ENCODE results near the gene CD59. TPM values are rescaled to one million over a fixed set of nuclear protein-coding genes. Genes with fewer than 3 reads are reported as not detected.

Gene CD59
- total RNA-seq, 2 experiments from 2014 or later = 35.2 to 37.8 TPM

DNA sequence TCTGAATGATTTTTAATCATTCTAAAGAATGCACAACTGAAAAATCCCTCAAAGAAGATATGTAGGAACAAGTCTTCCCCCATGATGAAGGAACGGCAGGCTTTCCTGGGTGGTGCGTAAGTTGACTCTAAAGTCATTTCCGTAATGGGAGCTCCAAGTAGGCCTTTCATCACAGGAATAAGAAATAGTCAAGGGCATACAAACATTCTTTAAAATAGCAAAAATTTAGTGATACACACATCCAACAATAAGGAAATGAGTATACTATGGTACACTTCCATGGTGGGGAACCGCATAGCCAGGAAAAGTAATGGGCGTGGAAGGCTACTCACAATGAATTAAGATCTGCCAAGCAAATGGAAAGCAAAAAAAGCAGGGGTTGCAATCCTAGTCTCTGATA, 10.7 kb downstream of the CD59 start:
- Mint-ChIP-seq H3K36me3 (ENCODE audit: low read depth) (peaks cover 13% of the 10 kb centered on the region), H3K27me3 (no peaks in the 10 kb centered on the region), H3K4me1 (ENCODE audit: low read depth) (peaks cover 42% of the 10 kb centered on the region), H3K4me3 (no peak overlapping the region), H3K9me3 (no peaks in the 10 kb centered on the region), H3K27ac (no peak overlapping the region)
- intact Hi-C loops (cut with DNase I, micrococcal nuclease) = no loop called here
- Histone ChIP-seq H3K4me3 (ENCODE audit: low read length) (no peak overlapping the region), H3K9me3 (ENCODE audit: control insufficient read depth in 1 of 2, insufficient read depth in 1 of 2, low read length in 2 of 2) (no peaks in the 10 kb centered on the region), H3K4me1 (ENCODE audit: insufficient read depth, low read length) (peaks cover 17% of the 10 kb centered on the region), H3K27me3 (ENCODE audit: control insufficient read depth in 1 of 2, insufficient read depth in 2 of 2, low read length in 2 of 2) (no peaks in the 10 kb centered on the region), H3K36me3 (ENCODE audit: insufficient read depth, low read length) (peaks cover 17% of the 10 kb centered on the region), H3K27ac (ENCODE audit: low read depth in 1 of 2, low read length in 2 of 2) (no peak overlapping the region)
- DNase-seq (no peak), ATAC-seq (ENCODE audit: poor library complexity) (no peak)
- ChIA-PET POLR2A (no interaction called here), CTCF (interaction anchor here (0.9 kb wide), 1 partner anchor 10 kb away, joined by 3 read pairs; no protein-coding TSS in a partner anchor)
- TF ChIP-seq, protein P1, sequence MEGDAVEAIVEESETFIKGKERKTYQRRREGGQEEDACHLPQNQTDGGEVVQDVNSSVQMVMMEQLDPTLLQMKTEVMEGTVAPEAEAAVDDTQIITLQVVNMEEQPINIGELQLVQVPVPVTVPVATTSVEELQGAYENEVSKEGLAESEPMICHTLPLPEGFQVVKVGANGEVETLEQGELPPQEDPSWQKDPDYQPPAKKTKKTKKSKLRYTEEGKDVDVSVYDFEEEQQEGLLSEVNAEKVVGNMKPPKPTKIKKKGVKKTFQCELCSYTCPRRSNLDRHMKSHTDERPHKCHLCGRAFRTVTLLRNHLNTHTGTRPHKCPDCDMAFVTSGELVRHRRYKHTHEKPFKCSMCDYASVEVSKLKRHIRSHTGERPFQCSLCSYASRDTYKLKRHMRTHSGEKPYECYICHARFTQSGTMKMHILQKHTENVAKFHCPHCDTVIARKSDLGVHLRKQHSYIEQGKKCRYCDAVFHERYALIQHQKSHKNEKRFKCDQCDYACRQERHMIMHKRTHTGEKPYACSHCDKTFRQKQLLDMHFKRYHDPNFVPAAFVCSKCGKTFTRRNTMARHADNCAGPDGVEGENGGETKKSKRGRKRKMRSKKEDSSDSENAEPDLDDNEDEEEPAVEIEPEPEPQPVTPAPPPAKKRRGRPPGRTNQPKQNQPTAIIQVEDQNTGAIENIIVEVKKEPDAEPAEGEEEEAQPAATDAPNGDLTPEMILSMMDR (IDR thresholded peaks at IDR 0.05) = no peak

DNA sequence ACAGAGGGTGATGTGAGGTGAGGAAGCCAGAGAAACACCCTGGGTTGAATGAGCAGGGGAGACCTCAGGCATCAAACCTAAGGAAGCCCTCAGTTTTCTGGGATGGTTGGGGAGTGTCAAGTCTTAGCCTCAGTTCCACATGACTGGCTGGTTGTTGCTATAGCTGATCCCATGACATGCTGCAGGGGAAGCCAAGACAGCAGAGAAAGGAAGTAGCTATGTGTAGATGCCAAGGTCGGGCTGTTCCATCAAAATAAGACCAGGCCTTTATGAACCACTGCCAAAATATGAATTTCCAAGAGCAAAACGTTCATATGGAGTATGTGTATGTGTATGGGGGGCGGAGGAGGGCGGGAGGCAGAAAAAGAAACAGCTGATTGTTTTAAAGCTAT, 11.6 kb downstream of the CD59 start:
- no peak overlapping the region for H3K27ac ChIP-seq (ENCODE audit: low read depth in 1 of 2, low read length in 2 of 2)
- intact Hi-C loops (cut with DNase I, micrococcal nuclease) = no loop called here
- peaks cover 17% of the 10 kb centered on the region for H3K4me1 ChIP-seq (ENCODE audit: insufficient read depth, low read length)
- DNase-seq (no peak), ATAC-seq (ENCODE audit: poor library complexity) (no peak)
- H3K36me3 ChIP-seq (ENCODE audit: insufficient read depth, low read length) = peaks cover 24% of the 10 kb centered on the region
- Mint-ChIP-seq H3K36me3 (ENCODE audit: low read depth) (peaks cover 20% of the 10 kb centered on the region), H3K27me3 (no peaks in the 10 kb centered on the region), H3K9me3 (no peaks in the 10 kb centered on the region), H3K27ac (no peak overlapping the region), H3K4me3 (no peak overlapping the region), H3K4me1 (ENCODE audit: low read depth) (peaks cover 46% of the 10 kb centered on the region)
- no peaks in the 10 kb centered on the region for H3K9me3 ChIP-seq (ENCODE audit: control insufficient read depth in 1 of 2, insufficient read depth in 1 of 2, low read length in 2 of 2)
- CTCF ChIA-PET = interaction anchor here (0.9 kb wide), 1 partner anchor 9 kb away, joined by 3 read pairs; no protein-coding TSS in a partner anchor
- H3K4me3 ChIP-seq (ENCODE audit: low read length) = no peak overlapping the region
- TF ChIP-seq, protein P1 (IDR thresholded peaks at IDR 0.05) = no peak
- POLR2A ChIA-PET = interaction anchor here (1.0 kb wide), 1 partner anchor 24 kb away, joined by 3 read pairs; the partner anchor contains the start of gene C11orf91
- no peaks in the 10 kb centered on the region for H3K27me3 ChIP-seq (ENCODE audit: control insufficient read depth in 1 of 2, insufficient read depth in 2 of 2, low read length in 2 of 2)

DNA sequence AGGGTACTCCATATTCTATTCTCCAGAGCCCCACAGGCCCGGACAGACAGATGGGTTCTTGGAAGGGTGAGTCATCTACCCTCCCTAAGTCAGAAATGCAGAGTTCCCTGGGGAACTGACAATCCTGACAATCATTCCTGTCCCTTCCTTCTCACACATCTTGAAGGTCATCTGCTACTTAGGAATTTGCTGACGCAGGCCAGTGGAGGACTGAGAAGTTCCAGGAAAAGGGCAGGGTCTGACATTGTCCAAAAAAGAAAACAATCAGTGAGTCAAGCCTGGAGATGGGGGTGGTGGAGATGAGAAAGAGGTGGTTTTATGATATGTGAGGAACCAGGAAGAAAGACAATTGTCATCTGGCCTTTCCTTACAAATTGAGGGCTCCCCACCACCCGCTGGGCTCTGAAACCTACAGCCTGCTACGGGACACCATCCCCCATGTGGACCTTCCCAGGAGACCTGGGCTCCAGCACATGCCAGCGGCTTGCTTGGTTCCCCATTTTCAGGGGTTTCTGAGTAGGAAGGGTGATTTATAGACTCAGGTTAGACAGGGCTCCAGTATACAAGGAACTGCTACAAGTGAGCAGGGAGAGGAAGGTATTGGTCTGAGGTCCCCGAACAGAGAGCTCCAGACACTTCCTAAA, 12.9 kb downstream of the CD59 start:
- no peak overlapping the region for H3K27ac ChIP-seq (ENCODE audit: low read depth in 1 of 2, low read length in 2 of 2)
- ATAC-seq (ENCODE audit: poor library complexity) (no peak), DNase-seq (no peak)
- ChIA-PET POLR2A (interaction anchor here (1.0 kb wide), 1 partner anchor 23 kb away, joined by 3 read pairs; the partner anchor contains the start of gene C11orf91), CTCF (no interaction called here)
- no peak overlapping the region for H3K4me3 ChIP-seq (ENCODE audit: low read length)
- TF ChIP-seq, protein P1 (IDR thresholded peaks at IDR 0.05) = no peak
- no peaks in the 10 kb centered on the region for H3K27me3 ChIP-seq (ENCODE audit: control insufficient read depth in 1 of 2, insufficient read depth in 2 of 2, low read length in 2 of 2)
- H3K27ac Mint-ChIP-seq = no peak overlapping the region
- peaks cover 30% of the 10 kb centered on the region for H3K36me3 Mint-ChIP-seq (ENCODE audit: low read depth)
- no peaks in the 10 kb centered on the region for H3K9me3 ChIP-seq (ENCODE audit: control insufficient read depth in 1 of 2, insufficient read depth in 1 of 2, low read length in 2 of 2)
- H3K4me1 Mint-ChIP-seq (ENCODE audit: low read depth) = peaks cover 42% of the 10 kb centered on the region
- H3K36me3 ChIP-seq (ENCODE audit: insufficient read depth, low read length) = peaks cover 33% of the 10 kb centered on the region
- H3K4me1 ChIP-seq (ENCODE audit: insufficient read depth, low read length) = peaks cover 17% of the 10 kb centered on the region
- intact Hi-C loops (cut with DNase I, micrococcal nuclease) = no loop called here
- H3K27me3 Mint-ChIP-seq = no peaks in the 10 kb centered on the region
- no peaks in the 10 kb centered on the region for H3K9me3 Mint-ChIP-seq
- H3K4me3 Mint-ChIP-seq = no peak overlapping the region

Measured in CD4-positive, alpha-beta T cell (primary cell).